ENCODE data around the gene LPA. TPM values are rescaled to one million over a fixed set of nuclear protein-coding genes. Genes with fewer than 3 reads are reported as not detected.
"Not testable (repeated sequence)": the region's sequence is repeated elsewhere in the genome, so short reads cannot be mapped to it uniquely, and the experiment has no call there.

The LPA gene
- total RNA-seq, 1 donor from 2014 or later: not detected

DNA sequence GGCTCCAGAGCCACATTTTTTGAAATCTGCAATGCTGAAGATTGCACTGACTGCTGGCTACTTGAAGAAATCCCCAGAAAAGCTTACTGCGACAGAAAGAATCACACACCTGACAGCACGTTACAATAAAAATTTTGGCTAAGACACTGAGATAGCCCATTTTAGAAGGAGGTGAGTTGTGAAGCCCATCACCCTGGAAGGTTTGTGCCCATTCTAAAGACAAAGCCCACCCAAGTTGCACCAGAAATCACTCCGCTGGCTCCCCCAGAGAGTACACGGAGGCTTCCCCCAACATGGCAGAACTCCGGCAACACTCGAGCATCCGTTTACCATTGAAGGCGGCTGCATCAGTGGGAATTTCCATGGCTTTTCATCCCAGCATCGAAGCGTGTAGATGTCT is 29.4 kb downstream of the LPA start:
- H3K9me3 Mint-ChIP-seq (ENCODE audit: unreplicated experiment): no peaks in the 10 kb centered on the region
- TF ChIP-seq, protein P1, sequence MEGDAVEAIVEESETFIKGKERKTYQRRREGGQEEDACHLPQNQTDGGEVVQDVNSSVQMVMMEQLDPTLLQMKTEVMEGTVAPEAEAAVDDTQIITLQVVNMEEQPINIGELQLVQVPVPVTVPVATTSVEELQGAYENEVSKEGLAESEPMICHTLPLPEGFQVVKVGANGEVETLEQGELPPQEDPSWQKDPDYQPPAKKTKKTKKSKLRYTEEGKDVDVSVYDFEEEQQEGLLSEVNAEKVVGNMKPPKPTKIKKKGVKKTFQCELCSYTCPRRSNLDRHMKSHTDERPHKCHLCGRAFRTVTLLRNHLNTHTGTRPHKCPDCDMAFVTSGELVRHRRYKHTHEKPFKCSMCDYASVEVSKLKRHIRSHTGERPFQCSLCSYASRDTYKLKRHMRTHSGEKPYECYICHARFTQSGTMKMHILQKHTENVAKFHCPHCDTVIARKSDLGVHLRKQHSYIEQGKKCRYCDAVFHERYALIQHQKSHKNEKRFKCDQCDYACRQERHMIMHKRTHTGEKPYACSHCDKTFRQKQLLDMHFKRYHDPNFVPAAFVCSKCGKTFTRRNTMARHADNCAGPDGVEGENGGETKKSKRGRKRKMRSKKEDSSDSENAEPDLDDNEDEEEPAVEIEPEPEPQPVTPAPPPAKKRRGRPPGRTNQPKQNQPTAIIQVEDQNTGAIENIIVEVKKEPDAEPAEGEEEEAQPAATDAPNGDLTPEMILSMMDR (IDR thresholded peaks at IDR 0.05): no peak
- H3K36me3 Mint-ChIP-seq (ENCODE audit: unreplicated experiment): no peaks in the 10 kb centered on the region
- H3K4me1 Mint-ChIP-seq (ENCODE audit: unreplicated experiment): no peaks in the 10 kb centered on the region
- H3K27ac Mint-ChIP-seq (ENCODE audit: unreplicated experiment): no peak overlapping the region
- H3K4me3 Mint-ChIP-seq (ENCODE audit: unreplicated experiment): no peak overlapping the region
- DNase-seq (ENCODE audit: extremely low spot score, unreplicated experiment): no peak
- no peaks in the 10 kb centered on the region for H3K27me3 Mint-ChIP-seq (ENCODE audit: unreplicated experiment)

DNA sequence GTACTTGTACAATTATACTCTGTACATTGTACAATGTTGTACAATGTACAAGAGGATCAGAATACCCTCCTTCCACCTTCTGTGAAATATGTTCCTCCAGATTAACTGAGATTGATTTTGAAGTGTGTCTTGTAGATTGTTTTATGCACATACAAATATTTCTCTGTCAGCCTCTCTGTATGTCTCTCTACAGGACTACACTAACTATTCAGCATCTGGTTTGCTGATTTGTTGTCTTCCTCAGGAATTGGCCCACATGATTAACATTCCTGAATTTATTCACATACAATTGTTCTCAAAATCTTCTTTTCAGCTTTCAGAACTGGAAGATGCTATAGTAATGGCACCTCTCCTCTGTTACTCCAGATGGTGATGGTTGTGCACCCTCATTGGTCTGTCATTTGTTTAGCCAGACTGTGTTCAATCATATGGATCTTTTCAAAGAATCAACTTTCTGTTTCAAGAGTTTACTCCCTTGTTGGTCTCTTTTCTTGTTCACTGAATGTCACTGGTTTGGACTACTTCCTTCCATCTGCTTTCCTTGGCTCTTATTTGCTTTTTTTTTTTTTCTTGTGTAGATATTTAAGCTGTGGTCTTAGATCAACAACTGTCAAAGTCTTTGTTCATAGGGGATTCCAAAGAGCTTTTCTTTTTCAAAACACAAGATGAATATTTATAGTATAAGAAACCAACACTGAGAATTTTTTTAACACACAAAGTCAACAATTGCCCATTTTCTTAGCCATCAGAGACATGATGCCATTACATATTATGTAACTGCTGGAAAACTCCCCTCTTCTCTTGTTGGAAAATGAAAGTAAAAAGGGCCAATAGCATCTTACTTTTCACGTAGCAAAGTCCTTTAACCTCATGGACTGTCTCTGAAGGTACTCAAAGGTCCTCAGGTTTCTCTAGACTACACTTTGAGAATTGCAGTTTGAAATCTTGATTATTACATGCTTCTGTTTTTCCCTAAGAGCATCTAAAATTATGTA is 67.9 kb downstream of the LPA start:
- no peak overlapping the region for H3K27ac Mint-ChIP-seq (ENCODE audit: unreplicated experiment)
- DNase-seq (ENCODE audit: extremely low spot score, unreplicated experiment): no peak
- H3K9me3 Mint-ChIP-seq (ENCODE audit: unreplicated experiment): peaks cover 60% of the 10 kb centered on the region
- no peaks in the 10 kb centered on the region for H3K27me3 Mint-ChIP-seq (ENCODE audit: unreplicated experiment)
- TF ChIP-seq, protein P1 (IDR thresholded peaks at IDR 0.05): no peak
- H3K4me3 Mint-ChIP-seq (ENCODE audit: unreplicated experiment): no peak overlapping the region
- no peaks in the 10 kb centered on the region for H3K36me3 Mint-ChIP-seq (ENCODE audit: unreplicated experiment)
- no peaks in the 10 kb centered on the region for H3K4me1 Mint-ChIP-seq (ENCODE audit: unreplicated experiment)

DNA sequence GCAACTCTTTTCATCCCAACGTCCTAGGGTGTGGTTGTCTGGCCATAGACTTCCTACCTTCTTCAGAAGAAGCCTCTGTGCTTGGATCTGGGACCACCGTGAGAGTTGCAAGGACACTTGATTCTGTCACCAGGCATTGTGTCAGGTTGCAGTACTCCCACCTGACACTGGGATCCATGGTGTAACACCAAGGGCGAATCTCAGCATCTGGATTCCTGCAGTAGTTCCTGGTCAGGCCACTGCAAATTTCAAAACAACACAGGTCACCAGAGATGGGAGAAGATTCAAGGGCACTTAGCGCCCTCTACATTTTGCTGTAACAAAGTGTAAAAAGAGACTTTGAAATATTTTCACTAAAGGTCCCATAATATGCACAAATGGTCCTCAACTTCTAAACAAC is 68.8 kb downstream of the LPA start:
- H3K27me3 Mint-ChIP-seq (ENCODE audit: unreplicated experiment); DNase-seq (ENCODE audit: extremely low spot score, unreplicated experiment); H3K4me1 Mint-ChIP-seq (ENCODE audit: unreplicated experiment); H3K36me3 Mint-ChIP-seq (ENCODE audit: unreplicated experiment); H3K27ac Mint-ChIP-seq (ENCODE audit: unreplicated experiment); H3K4me3 Mint-ChIP-seq (ENCODE audit: unreplicated experiment): not testable (repeated sequence)
- H3K9me3 Mint-ChIP-seq (ENCODE audit: unreplicated experiment): peaks cover 60% of the 10 kb centered on the region

DNA sequence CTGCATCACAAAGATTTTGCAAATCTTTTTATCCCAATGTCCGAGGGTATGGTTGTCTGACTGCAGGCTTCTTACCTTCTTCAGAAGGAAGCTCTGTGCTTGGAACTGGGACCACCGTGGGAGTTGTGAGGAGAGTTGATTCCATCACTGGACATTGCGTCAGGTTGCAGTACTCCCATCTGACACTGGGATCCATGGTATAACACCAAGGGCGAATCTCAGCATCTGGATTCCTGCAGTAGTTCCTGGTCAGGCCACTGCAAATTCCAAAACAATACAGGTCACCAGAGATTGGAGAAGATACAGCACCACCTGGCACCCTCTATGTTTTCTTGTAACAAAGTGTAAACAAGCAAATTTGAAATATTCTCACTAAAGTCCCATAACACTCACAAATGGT is 77.7 kb downstream of the LPA start:
- TF ChIP-seq, protein P1 (IDR thresholded peaks at IDR 0.05): no peak
- Mint-ChIP-seq H3K9me3 (ENCODE audit: unreplicated experiment) (peaks cover 42% of the 10 kb centered on the region), H3K36me3 (ENCODE audit: unreplicated experiment) (no peaks in the 10 kb centered on the region), H3K27ac (ENCODE audit: unreplicated experiment) (no peak overlapping the region), H3K4me3 (ENCODE audit: unreplicated experiment) (no peak overlapping the region), H3K27me3 (ENCODE audit: unreplicated experiment) (no peaks in the 10 kb centered on the region), H3K4me1 (ENCODE audit: unreplicated experiment) (no peaks in the 10 kb centered on the region)
- DNase-seq (ENCODE audit: extremely low spot score, unreplicated experiment): no peak

DNA sequence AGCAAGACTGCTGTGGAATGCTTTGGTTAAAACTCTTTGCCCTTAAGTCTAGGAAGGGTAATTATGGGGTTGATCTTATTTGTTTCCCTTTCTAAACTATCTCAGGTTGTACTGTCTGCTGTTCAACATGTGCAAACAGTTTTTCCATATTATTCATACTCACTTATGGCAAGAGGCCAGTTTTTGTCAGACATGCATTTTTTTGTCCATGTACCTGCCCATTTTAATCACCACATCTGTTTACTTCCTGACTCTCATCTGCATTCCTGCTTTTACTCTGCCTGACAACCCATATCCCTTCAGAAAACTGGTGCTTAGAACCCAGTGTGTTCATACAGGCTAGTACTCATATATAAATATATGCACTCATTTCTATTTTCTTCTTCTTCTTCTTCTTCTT is 80.3 kb downstream of the LPA start:
- Mint-ChIP-seq H3K27ac (ENCODE audit: unreplicated experiment) (no peak overlapping the region), H3K4me3 (ENCODE audit: unreplicated experiment) (no peak overlapping the region), H3K36me3 (ENCODE audit: unreplicated experiment) (no peaks in the 10 kb centered on the region), H3K27me3 (ENCODE audit: unreplicated experiment) (no peaks in the 10 kb centered on the region), H3K4me1 (ENCODE audit: unreplicated experiment) (no peaks in the 10 kb centered on the region), H3K9me3 (ENCODE audit: unreplicated experiment) (peaks cover 41% of the 10 kb centered on the region)
- DNase-seq (ENCODE audit: extremely low spot score, unreplicated experiment): no peak
- TF ChIP-seq, protein P1 (IDR thresholded peaks at IDR 0.05): no peak

Measured in osteocyte (in vitro differentiated cells).